ENCODE data around the gene PHRF1.

PHRF1 gene

GRCh38 chr11:534396-535209, 41.7 kb upstream of the PHRF1 start:
- Histone ChIP-seq H3K4me3 (ENCODE audit: low read length) (peak overlapping the region; percentile 84), H3K9me3 (ENCODE audit: insufficient read depth, low read length) (no peaks in the 10 kb centered on the region), H3K4me1 (ENCODE audit: low read length) (peaks cover 20% of the 10 kb centered on the region; the same call in 1 of the 2 replicates), H3K79me2 (ENCODE audit: low read length) (peaks cover 12% of the 10 kb centered on the region), H2AFZ (ENCODE audit: low read depth, low read length) (no peak overlapping the region; the same call in 1 of the 2 replicates), H3K4me2 (ENCODE audit: low read length) (peak overlapping the region; percentile 74), H3K27ac (ENCODE audit: low read length) (peak overlapping the region; percentile 35), H3K9ac (ENCODE audit: low read length) (peak overlapping the region; percentile 83), H4K20me1 (ENCODE audit: insufficient read depth, low read length) (peaks cover 10% of the 10 kb centered on the region), H3K27me3 (ENCODE audit: low read depth, low read length) (no peaks in the 10 kb centered on the region), H3K36me3 (replicated peaks; ENCODE audit: low read depth, low read length) (no peaks in the 10 kb centered on the region)
- TF ChIP-seq CTCF (IDR thresholded peaks at IDR 0.05; ENCODE audit: low read depth, low read length) (no peak), EZH2phosphoT487 (IDR thresholded peaks at IDR 0.05; ENCODE audit: low read depth) (no peak)

GRCh38 chr11:535210-535518, 41.1 kb upstream of the PHRF1 start:
- H3K9me3 ChIP-seq (ENCODE audit: insufficient read depth, low read length) = no peaks in the 10 kb centered on the region
- TF ChIP-seq EZH2phosphoT487 (IDR thresholded peaks at IDR 0.05; ENCODE audit: low read depth) (no peak), CTCF (IDR thresholded peaks at IDR 0.05; ENCODE audit: low read depth, low read length) (no peak)
- 0 out of 2 replicates have a peak overlapping the region, but pooled peaks have one; percentile 35 for H3K27ac ChIP-seq (ENCODE audit: low read length)
- H3K79me2 ChIP-seq (ENCODE audit: low read length) = peaks cover 12% of the 10 kb centered on the region
- H3K4me3 ChIP-seq (ENCODE audit: low read length) = peak overlapping the region; percentile 84
- peak overlapping the region; percentile 74 for H3K4me2 ChIP-seq (ENCODE audit: low read length)
- no peaks in the 10 kb centered on the region for H3K27me3 ChIP-seq (ENCODE audit: low read depth, low read length)
- H2AFZ ChIP-seq (ENCODE audit: low read depth, low read length) = no peak overlapping the region
- no peaks in the 10 kb centered on the region for H3K36me3 ChIP-seq (replicated peaks; ENCODE audit: low read depth, low read length)
- peak overlapping the region; percentile 83 for H3K9ac ChIP-seq (ENCODE audit: low read length)
- peaks cover 10% of the 10 kb centered on the region for H4K20me1 ChIP-seq (ENCODE audit: insufficient read depth, low read length)
- H3K4me1 ChIP-seq (ENCODE audit: low read length) = peaks cover 20% of the 10 kb centered on the region; the same call in 1 of the 2 replicates

- H3K4me2 ChIP-seq (ENCODE audit: low read length) = peak within 1 kb of the TSS; percentile 92
- no peaks in the 10 kb centered on the region for H3K27me3 ChIP-seq (ENCODE audit: low read depth, low read length)
- peak within 1 kb of the TSS; percentile 87 for H3K4me3 ChIP-seq (ENCODE audit: low read length)
- H3K4me1 ChIP-seq (ENCODE audit: low read length) = peaks cover 20% of the 10 kb centered on the region; the same call in 1 of the 2 replicates
- H3K79me2 ChIP-seq (ENCODE audit: low read length) = peaks cover 12% of the 10 kb centered on the region
- H2AFZ ChIP-seq (ENCODE audit: low read depth, low read length) = no peak within 1 kb of the TSS; the same call in 1 of the 2 replicates
- peak within 1 kb of the TSS; percentile 83 for H3K9ac ChIP-seq (ENCODE audit: low read length)
- H3K9me3 ChIP-seq (ENCODE audit: insufficient read depth, low read length) = no peaks in the 10 kb centered on the region
- TF ChIP-seq CTCF (IDR thresholded peaks at IDR 0.05; ENCODE audit: low read depth, low read length) (no peak), EZH2phosphoT487 (IDR thresholded peaks at IDR 0.05; ENCODE audit: low read depth) (no peak)
- peaks cover 10% of the 10 kb centered on the region for H4K20me1 ChIP-seq (ENCODE audit: insufficient read depth, low read length)
- H3K36me3 ChIP-seq (replicated peaks; ENCODE audit: low read depth, low read length) = no peaks in the 10 kb centered on the region
- H3K27ac ChIP-seq (ENCODE audit: low read length) = peak within 1 kb of the TSS; percentile 81
Observed at GRCh38 chr11:535519-536454, 40.5 kb upstream of the PHRF1 start, which contains the start of gene HRAS. TSS of gene HRAS (minus strand) at chr11:535576.

All from OCI-LY3 (cell line).